Nucleus accumbens (tissue), 56 donors: ENCODE measurements around the gene SLC26A1.
"Not testable (repeated sequence)": the region's sequence is repeated elsewhere in the genome, so short reads cannot be mapped to it uniquely, and the experiment has no call there.

Source experiments
- DNase-seq, 56 donors: peaks; one replicate each; lab custom pipeline; 2025; lab: John Stamatoyannopoulos, UW

SLC26A1 gene

GRCh38 chr4:946103-946450, 47.1 kb downstream of the SLC26A1 start:
- DNase-seq: no peak

GRCh38 chr4:945274-946102, 47.7 kb downstream of the SLC26A1 start:
- no peak for DNase-seq

- not testable (repeated sequence) for DNase-seq
Observed at GRCh38 chr4:939508-939907, 53.7 kb downstream of the SLC26A1 start.
